Measurements from ENCODE around the gene ST3GAL4. TPM values are rescaled to one million over a fixed set of nuclear protein-coding genes. Genes with fewer than 3 reads are reported as not detected.
A peak's percentile ranks its signal among the peaks of the same experiment; 100 is the strongest.

ST3GAL4 gene
- total RNA-seq, 4 donors from 2014 or later, result 13.2 to 59.3 (median 41.9) TPM

- ATAC-seq (ENCODE audit: low FRiP score), result no peak
- TF ChIP-seq, protein P1, sequence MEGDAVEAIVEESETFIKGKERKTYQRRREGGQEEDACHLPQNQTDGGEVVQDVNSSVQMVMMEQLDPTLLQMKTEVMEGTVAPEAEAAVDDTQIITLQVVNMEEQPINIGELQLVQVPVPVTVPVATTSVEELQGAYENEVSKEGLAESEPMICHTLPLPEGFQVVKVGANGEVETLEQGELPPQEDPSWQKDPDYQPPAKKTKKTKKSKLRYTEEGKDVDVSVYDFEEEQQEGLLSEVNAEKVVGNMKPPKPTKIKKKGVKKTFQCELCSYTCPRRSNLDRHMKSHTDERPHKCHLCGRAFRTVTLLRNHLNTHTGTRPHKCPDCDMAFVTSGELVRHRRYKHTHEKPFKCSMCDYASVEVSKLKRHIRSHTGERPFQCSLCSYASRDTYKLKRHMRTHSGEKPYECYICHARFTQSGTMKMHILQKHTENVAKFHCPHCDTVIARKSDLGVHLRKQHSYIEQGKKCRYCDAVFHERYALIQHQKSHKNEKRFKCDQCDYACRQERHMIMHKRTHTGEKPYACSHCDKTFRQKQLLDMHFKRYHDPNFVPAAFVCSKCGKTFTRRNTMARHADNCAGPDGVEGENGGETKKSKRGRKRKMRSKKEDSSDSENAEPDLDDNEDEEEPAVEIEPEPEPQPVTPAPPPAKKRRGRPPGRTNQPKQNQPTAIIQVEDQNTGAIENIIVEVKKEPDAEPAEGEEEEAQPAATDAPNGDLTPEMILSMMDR (IDR thresholded peaks at IDR 0.05), result no peak
- no peak for DNase-seq (ENCODE audit: low spot score)
Observed at GRCh38 chr11:126336671-126337101, 18.8 kb upstream of the ST3GAL4 start.

GRCh38 chr11:126337126-126337473, 18.4 kb upstream of the ST3GAL4 start:
- DNase-seq (ENCODE audit: low spot score) (no peak), ATAC-seq (ENCODE audit: low FRiP score) (no peak)
- TF ChIP-seq, protein P1 (IDR thresholded peaks at IDR 0.05), result no peak

DNA sequence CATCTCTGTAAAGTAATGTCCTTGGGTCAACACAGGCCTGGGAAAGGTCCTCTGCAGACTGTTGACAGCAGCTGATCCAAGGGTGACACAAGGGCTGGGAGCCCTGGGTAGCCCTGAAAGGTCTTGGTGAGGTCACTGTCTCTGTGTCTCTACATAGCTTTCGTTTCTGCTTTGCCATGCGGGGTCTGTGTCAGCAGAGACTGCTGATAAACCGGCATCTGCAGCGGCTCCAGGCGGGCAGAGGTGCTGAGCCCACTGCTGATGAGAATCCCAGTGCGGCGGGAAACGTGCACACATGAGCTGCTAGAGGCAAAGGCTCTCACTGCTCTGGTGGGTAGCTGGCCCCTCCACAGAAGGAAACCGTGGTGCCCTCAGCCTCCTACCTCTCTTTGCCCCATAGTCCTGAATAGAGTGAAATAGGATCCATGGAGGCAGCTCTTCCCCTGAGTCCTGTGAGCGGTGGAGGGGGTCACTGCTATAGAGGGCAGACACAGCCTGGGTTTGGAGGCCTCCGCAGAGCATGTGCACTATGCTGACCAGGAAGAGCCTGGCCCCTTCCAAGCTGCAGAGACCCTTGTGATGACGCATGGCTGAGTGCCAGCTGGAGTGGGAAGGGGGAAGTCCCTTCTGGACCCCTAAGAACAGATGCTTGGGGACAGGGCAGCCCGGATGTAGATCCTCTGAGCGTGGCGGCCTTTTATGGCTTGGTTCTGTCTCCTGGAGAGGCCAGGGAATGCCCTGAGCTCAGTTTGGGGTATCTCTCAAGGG, 17.8 kb upstream of the ST3GAL4 start:
- ATAC-seq (ENCODE audit: low FRiP score), result no peak
- TF ChIP-seq, protein P1 (IDR thresholded peaks at IDR 0.05), result no peak
- DNase-seq (ENCODE audit: low spot score), result no peak

GRCh38 chr11:126338346-126339055, 17.0 kb upstream of the ST3GAL4 start:
- ATAC-seq (ENCODE audit: low FRiP score) (no peak), DNase-seq (ENCODE audit: low spot score) (no peak)
- TF ChIP-seq, protein P1 (IDR thresholded peaks at IDR 0.05), result no peak

DNA sequence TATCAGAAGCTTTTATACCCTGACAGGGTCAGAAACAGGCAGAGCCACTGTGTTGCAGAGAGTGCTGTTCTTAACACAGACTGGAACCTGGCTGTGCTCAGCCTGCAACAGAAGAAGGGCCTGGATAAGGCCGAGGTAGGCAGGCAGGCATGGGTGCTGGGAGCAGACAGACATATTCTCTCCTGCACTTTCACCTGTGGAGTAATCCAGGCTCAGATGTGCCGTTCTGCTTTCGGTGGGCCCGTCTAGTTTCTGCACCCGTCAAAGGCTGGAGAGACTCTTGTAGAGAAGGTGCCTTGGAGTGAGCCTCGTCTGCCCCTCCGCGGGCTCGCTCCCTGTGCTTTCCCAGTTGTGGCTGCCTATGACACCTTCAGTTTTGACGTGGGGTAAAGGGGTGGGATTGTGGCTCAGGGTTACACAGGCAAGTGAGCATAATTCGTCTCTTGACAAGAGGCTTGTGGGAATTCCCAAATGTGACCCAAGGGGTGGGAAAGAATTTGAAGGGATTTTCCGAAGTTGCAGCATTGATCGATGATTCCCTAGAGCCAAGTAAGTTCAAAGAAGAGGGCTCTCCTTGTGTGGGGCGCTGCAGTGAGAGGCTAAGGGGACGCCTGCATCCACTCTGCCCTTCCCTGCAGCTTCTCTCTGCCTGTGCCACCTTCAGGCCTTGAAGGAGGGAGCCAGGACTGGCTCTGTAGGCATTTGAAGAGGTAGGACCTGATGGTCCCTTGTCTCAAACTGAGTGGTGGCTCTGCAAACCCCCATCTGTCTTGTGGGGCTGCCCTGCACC, 16.2 kb upstream of the ST3GAL4 start:
- DNase-seq (ENCODE audit: low spot score) (no peak), ATAC-seq (ENCODE audit: low FRiP score) (peak; percentile 21)
- TF ChIP-seq, protein P1 (IDR thresholded peaks at IDR 0.05), result no peak

DNA sequence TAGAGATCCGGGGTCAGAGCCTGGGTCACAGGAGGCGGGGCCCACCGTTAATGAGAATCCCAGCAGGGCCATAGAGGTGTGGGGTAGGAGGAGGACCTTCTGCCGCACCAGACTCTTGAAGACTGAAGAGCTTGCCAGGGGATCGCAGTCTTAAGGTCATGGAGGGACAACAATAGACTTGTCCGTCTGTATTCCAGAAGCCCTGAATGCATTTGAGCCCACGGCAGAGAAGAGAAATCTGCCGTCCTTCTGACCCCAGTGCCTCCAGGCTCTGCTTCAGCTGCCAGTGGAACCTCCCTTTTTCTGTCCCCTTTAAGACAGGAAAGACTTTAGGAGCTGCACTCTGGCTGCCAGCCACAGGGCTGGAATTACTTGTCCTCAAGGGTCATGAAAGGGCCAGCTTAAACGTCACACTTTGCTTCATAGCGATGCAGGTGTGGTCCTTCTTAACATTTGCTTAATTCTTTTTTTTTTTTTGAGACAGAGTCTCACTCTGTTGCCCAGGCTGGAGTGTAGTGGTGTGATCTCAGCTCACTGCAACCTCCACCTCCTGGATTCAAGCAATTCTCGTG, 15.5 kb upstream of the ST3GAL4 start:
- TF ChIP-seq, protein P1 (IDR thresholded peaks at IDR 0.05), result no peak
- no peak for ATAC-seq (ENCODE audit: low FRiP score)
- DNase-seq (ENCODE audit: low spot score), result no peak
